A673 (cell line): ENCODE data around the gene BBX. TPM values are rescaled to one million over a fixed set of nuclear protein-coding genes. Genes with fewer than 3 reads are reported as not detected.

Experiments used
- BruUV-seq: library from RNA; stranded (reverse); fragments of 400-500 nt; replicated peaks from 2 replicates; lab custom pipeline; 2021; lab: Mats Ljungman, UMichigan
- CTCF ChIA-PET: fragments of 300-600 bp; sonication (Branson Sonifier 250); formaldehyde crosslinking; loops from one replicate; lab custom pipeline; 2022; ENCODE audit warnings: antibody characterized with exemption; lab: Charles Lee
- POLR2A ChIA-PET: fragments of 300-600 bp; sonication (Branson Sonifier 250); formaldehyde crosslinking; loops from one replicate; lab custom pipeline; 2022; ENCODE audit warnings: antibody characterized with exemption; ENCODE audit not compliant: low non-redundant PET; lab: Charles Lee
- DNase-seq: peaks from one replicate; pipeline ENCODE4 v3.0.0-alpha.2; 2015; ENCODE audit warnings: low spot score
- H3K27ac ChIP-seq: fragments of 200-600 bp; sonication (generic); 2 replicates; pipeline ENCODE4 v1.5.1; 2016; ENCODE audit warnings: mixed run types, low read depth, mild to moderate bottlenecking, mixed read lengths, antibody characterized with exemption, low read length; ENCODE audit not compliant: poor library complexity, severe bottlenecking
- H3K27me3 ChIP-seq: fragments of 200-600 bp; sonication (generic); replicated peaks from 2 replicates; pipeline ENCODE4 v1.6.1; 2017; ENCODE audit warnings: mixed run types, low read depth, mild to moderate bottlenecking, mixed read lengths, antibody characterized with exemption, low read length; ENCODE audit not compliant: insufficient read depth, poor library complexity
- H3K36me3 ChIP-seq: fragments of 200-600 bp; sonication (generic); 2 replicates; pipeline ENCODE4 v1.6.1; 2016; ENCODE audit warnings: mixed run types, mild to moderate bottlenecking, mixed read lengths, antibody characterized with exemption, low read length; ENCODE audit not compliant: insufficient read depth, poor library complexity, severe bottlenecking
- H3K4me1 ChIP-seq: fragments of 200-600 bp; sonication (generic); 2 replicates; pipeline ENCODE4 v1.6.1; 2017; ENCODE audit warnings: mixed run types, mild to moderate bottlenecking, mixed read lengths, antibody characterized with exemption, low read length; ENCODE audit not compliant: insufficient read depth, poor library complexity, severe bottlenecking
- H3K4me3 ChIP-seq: fragments of 200-600 bp; sonication (generic); 2 replicates; pipeline ENCODE4 v1.5.1; 2016; ENCODE audit warnings: low read depth, mixed run types, mild to moderate bottlenecking, mixed read lengths, low read length; ENCODE audit not compliant: poor library complexity, severe bottlenecking
- H3K9me3 ChIP-seq: fragments of 200-600 bp; sonication (generic); 2 replicates; pipeline ENCODE4 v1.6.1; 2016; ENCODE audit warnings: mixed run types, low read depth, mild to moderate bottlenecking, mixed read lengths, antibody characterized with exemption, low read length; ENCODE audit not compliant: poor library complexity, severe bottlenecking
- CTCF ChIP-seq: fragments of 300-800, 200-600 bp; sonication (generic); conservative IDR thresholded peaks from 2 replicates; pipeline ENCODE4 v1.5.1; 2017; ENCODE audit warnings: low read depth, mild to moderate bottlenecking, antibody characterized with exemption, low read length, moderate library complexity, mixed read lengths
- EZH2 ChIP-seq: fragments of 200-600 bp; sonication (generic); IDR thresholded peaks from 2 replicates; pipeline ENCODE4 v1.6.1; 2017; ENCODE audit warnings: borderline replicate concordance, low read depth, mild to moderate bottlenecking, mixed read lengths, antibody characterized with exemption, low read length; ENCODE audit not compliant: poor library complexity, severe bottlenecking
- intact Hi-C: fragments of 100-400 bp; cut with micrococcal nuclease; formaldehyde crosslinking; loops from one replicate; pipeline ENCODE4 v1.10.0; 2022; ENCODE audit not compliant: unreplicated experiment
- total RNA-seq: library from RNA; stranded (reverse); gene quantifications from 2 replicates; pipeline ENCODE4 v1.2.3, GENCODE V29; 2021

The BBX gene
- total RNA-seq, 1 experiment from 2014 or later, result 28.9 TPM

- Histone ChIP-seq H3K36me3 (no peaks in the 10 kb centered on the region), H3K4me1 (no peaks in the 10 kb centered on the region), H3K4me3 (no peak overlapping the region), H3K27ac (no peak overlapping the region), H3K27me3 (no peaks in the 10 kb centered on the region), H3K9me3 (no peaks in the 10 kb centered on the region)
- CTCF ChIA-PET, result no interaction called here
- intact Hi-C loops, result no loop called here
- POLR2A ChIA-PET, result no interaction called here
- BruUV-seq, result no TSS peak
- TF ChIP-seq EZH2 (no peak), CTCF (no peak)
- DNase-seq, result no peak
Measured at GRCh38 chr3:107555359-107555758, 32.6 kb downstream of the BBX start.

- BruUV-seq, result no TSS peak
- H3K4me3 ChIP-seq, result no peak overlapping the region
- TF ChIP-seq CTCF (no peak), EZH2 (no peak)
- no peak overlapping the region for H3K27ac ChIP-seq
- intact Hi-C loops, result no loop called here
- CTCF ChIA-PET, result no interaction called here
- no peaks in the 10 kb centered on the region for H3K9me3 ChIP-seq
- no peaks in the 10 kb centered on the region for H3K36me3 ChIP-seq
- no peaks in the 10 kb centered on the region for H3K4me1 ChIP-seq
- H3K27me3 ChIP-seq, result no peaks in the 10 kb centered on the region
- no peak for DNase-seq
- POLR2A ChIA-PET, result no interaction called here
Measured at GRCh38 chr3:107557743-107558142, 35.0 kb downstream of the BBX start.

DNA sequence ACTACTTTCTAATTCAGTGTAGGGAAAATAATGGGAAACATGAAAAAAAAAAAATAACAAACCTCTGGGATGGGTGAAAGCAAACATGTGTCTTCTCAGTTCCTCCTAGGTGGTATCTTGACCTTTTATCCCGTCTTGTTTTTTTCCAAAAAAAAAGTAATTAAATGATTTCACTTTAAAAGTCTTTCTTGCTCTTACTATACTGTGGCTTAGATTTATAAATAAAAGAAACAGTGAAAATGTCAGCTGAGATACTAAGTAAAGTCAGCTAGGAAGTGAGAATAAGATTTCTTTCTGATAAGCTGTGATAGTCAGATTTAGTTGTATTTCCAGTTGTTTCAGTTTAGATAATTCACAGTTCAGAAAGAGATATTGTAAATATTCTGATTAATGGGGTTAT, 37.4 kb downstream of the BBX start:
- no peaks in the 10 kb centered on the region for H3K36me3 ChIP-seq
- intact Hi-C loops, result no loop called here
- no peak for DNase-seq
- H3K9me3 ChIP-seq, result no peaks in the 10 kb centered on the region
- ChIA-PET CTCF (interaction anchor here (0.5 kb wide), 1 partner anchor 369 kb away, joined by 3 read pairs; no protein-coding TSS in a partner anchor), POLR2A (no interaction called here)
- no peaks in the 10 kb centered on the region for H3K27me3 ChIP-seq
- H3K4me3 ChIP-seq, result no peak overlapping the region
- no peaks in the 10 kb centered on the region for H3K4me1 ChIP-seq
- no TSS peak for BruUV-seq
- TF ChIP-seq EZH2 (no peak), CTCF (no peak)
- no peak overlapping the region for H3K27ac ChIP-seq
